ENCODE results near the gene RALGAPA1.

RALGAPA1 gene

DNA sequence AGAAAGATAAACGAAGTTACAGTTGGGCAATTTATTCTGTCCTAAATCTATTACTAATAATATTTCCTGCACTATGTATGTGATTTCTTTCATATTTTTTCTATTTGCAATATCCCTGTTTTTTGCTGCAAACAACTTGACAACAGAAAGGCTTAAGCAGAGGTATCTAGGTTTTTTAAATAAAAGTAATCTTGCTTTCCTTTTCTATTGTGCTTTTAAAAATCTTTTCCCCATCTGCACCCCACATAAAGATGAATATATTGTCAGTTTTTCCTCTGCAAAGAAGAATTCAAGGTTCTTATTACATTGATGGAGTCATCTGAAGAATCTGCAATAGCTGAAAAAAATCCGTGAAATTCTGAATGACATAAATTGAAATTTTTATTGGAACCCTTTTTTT lies 502 bp upstream of the RALGAPA1 start:
- CTCF ChIA-PET, result interaction anchor here (1.5 kb wide), 1 partner anchor 9 kb away, joined by 9 read pairs; no protein-coding TSS in a partner anchor
- no peak for DNase-seq (ENCODE audit: extremely low spot score)
- TF ChIP-seq FOXA1 (IDR thresholded peaks at IDR 0.05) (no peak), LEF1 (IDR thresholded peaks at IDR 0.05; ENCODE audit: borderline replicate concordance) (no peak), ARNT (IDR thresholded peaks at IDR 0.05) (no peak), TARDBP (IDR thresholded peaks at IDR 0.05) (no peak), CTBP1 (IDR thresholded peaks at IDR 0.05; ENCODE audit: borderline replicate concordance) (no peak), BHLHE40 (IDR thresholded peaks at IDR 0.05; ENCODE audit: borderline replicate concordance) (no peak), NFRKB (IDR thresholded peaks at IDR 0.05) (no peak), SUZ12 (IDR thresholded peaks at IDR 0.05) (no peak), L3MBTL2 (conservative IDR thresholded peaks at IDR 0.05) (no peak), HDGF (IDR thresholded peaks at IDR 0.05; ENCODE audit: borderline replicate concordance) (no peak), SP1 (IDR thresholded peaks at IDR 0.05) (no peak), FOXK2 (IDR thresholded peaks at IDR 0.05) (no peak), ELF4 (IDR thresholded peaks at IDR 0.05) (no peak), ZNF384 (IDR thresholded peaks at IDR 0.05) (no peak), FOXM1 (IDR thresholded peaks at IDR 0.05; ENCODE audit: borderline replicate concordance) (no peak)
- TF ChIP-seq, protein P1, sequence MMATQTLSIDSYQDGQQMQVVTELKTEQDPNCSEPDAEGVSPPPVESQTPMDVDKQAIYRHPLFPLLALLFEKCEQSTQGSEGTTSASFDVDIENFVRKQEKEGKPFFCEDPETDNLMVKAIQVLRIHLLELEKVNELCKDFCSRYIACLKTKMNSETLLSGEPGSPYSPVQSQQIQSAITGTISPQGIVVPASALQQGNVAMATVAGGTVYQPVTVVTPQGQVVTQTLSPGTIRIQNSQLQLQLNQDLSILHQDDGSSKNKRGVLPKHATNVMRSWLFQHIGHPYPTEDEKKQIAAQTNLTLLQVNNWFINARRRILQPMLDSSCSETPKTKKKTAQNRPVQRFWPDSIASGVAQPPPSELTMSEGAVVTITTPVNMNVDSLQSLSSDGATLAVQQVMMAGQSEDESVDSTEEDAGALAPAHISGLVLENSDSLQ (IDR thresholded peaks at IDR 0.05), result no peak
- POLR2A ChIA-PET, result interaction anchor here (1.0 to 2.0 kb wide), 3 partner anchors 9 to 511 kb away, joined by 5 to 9 read pairs (median 7); partner anchors contain the start of genes BRMS1L and MBIP

DNA sequence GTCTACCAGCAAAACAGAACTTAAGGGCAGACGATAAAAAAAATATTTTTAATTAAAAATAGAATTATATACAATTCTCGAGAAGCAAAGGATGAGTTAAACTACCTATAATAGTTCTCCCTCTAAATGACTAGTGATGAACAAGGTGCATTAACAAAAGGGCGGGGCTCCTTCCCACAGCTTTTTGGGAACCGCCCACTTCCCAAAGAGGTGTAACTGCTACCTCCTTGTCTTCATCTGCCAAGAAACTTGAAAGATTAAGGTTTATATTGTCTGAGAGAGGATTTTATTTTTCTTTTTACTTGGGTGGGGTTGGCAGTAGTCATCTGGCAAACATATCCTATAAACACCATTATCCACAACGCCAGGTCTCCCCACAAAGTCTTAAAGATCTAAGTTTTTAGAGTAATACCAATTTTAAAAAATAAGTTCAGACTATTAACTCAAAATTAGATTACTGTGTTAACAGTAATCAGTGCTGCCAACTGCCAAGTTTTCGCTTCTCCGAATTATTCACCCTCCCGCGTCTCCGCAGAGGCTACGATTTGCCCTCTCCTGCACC lies 938 bp downstream of the RALGAPA1 start:
- DNase-seq (ENCODE audit: extremely low spot score), result peak; percentile 12
- ChIA-PET CTCF (interaction anchor here (1.6 kb wide), 1 partner anchor 14 kb away, joined by 6 read pairs; no protein-coding TSS in a partner anchor), POLR2A (interaction anchor here (3.5 kb wide), 1 partner anchor 18 kb away, joined by 22 read pairs; the partner anchor contains the start of gene BRMS1L)
- no peak for TF ChIP-seq BHLHE40 (IDR thresholded peaks at IDR 0.05; ENCODE audit: borderline replicate concordance)

DNA sequence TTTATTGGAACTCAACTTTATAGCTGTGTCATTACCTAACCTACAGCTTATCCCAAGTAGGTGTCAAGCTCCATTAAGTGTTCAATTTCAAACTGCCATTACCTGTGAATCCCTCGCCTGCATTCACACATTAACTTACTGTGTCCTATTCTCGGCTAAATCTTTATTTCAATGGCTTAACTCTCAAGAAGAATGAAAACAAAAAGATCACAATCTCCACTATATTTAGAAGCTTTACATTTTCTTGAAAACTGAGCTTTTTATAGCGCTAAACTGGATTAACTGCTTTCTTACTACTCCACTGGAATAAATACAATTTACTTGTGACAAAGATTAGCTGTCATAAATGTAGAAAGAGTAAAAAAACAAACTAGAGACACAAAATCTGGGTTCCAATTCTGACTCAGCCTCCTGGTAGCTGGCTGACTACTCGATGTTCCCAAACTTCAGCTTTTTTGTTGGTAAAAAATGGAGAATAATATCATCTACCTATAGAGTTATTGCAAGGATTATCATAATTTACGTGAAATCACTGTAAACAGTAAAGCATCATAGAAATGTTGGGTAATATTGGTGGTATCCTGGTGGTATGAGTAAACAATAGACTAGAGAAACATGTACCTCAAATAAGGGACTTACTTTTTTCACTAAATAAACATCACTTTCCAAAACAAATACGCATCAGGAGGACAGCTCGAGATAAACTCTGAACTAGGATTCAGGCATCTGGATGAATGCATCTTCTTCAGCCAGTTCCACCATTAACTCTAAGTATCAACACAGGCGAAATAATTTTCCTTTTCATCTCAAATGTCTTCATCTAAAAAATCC lies 1.7 kb downstream of the RALGAPA1 start:
- ChIA-PET POLR2A (interaction anchor here (3.5 kb wide), 1 partner anchor 19 kb away, joined by 22 read pairs; the partner anchor contains the start of gene BRMS1L), CTCF (interaction anchor here (1.1 to 1.6 kb wide), 2 partner anchors 9 to 15 kb away, joined by 5 to 6 read pairs; no protein-coding TSS in a partner anchor)
- DNase-seq (ENCODE audit: extremely low spot score), result no peak

DNA sequence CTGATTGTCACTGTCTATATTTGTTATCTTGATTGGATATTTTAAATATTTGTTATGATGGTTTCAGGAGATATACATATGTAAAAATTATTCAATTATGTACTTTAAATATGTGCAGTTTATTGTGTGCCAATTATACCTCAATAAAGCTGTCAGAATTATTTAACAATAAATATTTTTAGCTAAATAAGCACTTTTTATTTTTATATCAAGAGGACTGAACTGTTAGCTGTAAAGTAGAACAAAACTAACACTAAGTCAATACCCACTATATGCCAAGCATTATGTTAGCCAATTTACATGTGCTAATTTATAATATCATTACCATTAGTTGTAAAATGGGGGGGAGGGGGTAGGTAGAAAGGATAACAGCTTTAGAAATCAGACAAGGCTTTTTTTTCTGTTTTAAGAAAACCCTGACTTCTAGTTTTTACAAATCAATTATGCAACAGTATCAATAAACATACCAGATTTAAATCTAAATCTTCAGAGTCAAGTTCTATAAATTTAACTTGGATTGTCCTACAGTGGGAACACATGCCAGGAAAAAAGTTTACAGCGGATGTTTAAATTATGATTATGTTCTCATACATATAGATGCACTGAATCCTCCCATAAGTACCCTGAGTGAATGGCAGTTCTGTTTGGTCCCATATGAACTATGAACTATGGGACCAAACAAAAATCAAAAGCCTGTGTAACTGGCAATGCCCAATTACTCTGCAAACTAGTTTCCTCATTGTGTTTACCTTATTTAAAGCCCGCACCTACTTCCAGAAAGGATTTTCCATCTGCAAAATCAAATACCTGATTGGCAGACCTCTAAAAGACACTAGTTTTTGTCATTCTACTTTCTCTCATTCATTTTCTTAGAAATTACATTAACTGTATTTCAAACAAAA lies 2.8 kb downstream of the RALGAPA1 start:
- DNase-seq (ENCODE audit: extremely low spot score), result no peak
- TF ChIP-seq FOXK2 (IDR thresholded peaks at IDR 0.05) (no peak), SP1 (IDR thresholded peaks at IDR 0.05) (no peak), FOXM1 (IDR thresholded peaks at IDR 0.05; ENCODE audit: borderline replicate concordance) (no peak), FOXA1 (IDR thresholded peaks at IDR 0.05) (no peak), LEF1 (IDR thresholded peaks at IDR 0.05; ENCODE audit: borderline replicate concordance) (no peak), NFRKB (IDR thresholded peaks at IDR 0.05) (no peak), ELF4 (IDR thresholded peaks at IDR 0.05) (no peak), ARNT (IDR thresholded peaks at IDR 0.05) (no peak), L3MBTL2 (conservative IDR thresholded peaks at IDR 0.05) (no peak), BHLHE40 (IDR thresholded peaks at IDR 0.05; ENCODE audit: borderline replicate concordance) (no peak), TARDBP (IDR thresholded peaks at IDR 0.05) (no peak), SUZ12 (IDR thresholded peaks at IDR 0.05) (no peak), ZNF384 (IDR thresholded peaks at IDR 0.05) (no peak), HDGF (IDR thresholded peaks at IDR 0.05; ENCODE audit: borderline replicate concordance) (no peak), CTBP1 (IDR thresholded peaks at IDR 0.05; ENCODE audit: borderline replicate concordance) (no peak)
- TF ChIP-seq, protein P1 (IDR thresholded peaks at IDR 0.05), result no peak
- ChIA-PET POLR2A (interaction anchor here (3.5 kb wide), 1 partner anchor 20 kb away, joined by 22 read pairs; the partner anchor contains the start of gene BRMS1L), CTCF (interaction anchor here (0.6 to 1.6 kb wide), 3 partner anchors 11 to 16 kb away, joined by 5 to 6 read pairs (median 6); no protein-coding TSS in a partner anchor)

More for the DNA sequence above, 1.7 kb downstream of the RALGAPA1 start:
- TF ChIP-seq HDGF (IDR thresholded peaks at IDR 0.05; ENCODE audit: borderline replicate concordance) (no peak), SUZ12 (IDR thresholded peaks at IDR 0.05) (no peak), NFRKB (IDR thresholded peaks at IDR 0.05) (no peak)

DNA sequence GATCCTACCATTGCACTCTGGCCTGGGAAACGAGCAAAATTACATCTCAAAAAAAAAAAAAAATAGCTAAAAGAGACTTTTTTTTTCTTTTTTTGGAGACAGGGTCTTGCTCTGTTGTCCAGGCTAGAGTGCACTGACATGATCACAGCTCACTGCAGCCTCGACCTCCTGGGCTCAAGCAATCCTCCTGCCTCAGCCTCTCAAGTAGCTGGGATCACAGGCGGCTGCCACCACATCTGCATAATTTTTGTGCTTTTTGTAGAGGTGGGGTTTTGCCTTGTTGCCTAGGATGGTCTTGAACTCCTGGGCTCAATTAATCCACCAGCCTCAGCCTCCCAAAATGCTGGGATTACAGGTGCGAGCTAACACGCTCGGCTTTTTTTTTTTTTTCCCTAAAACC lies 11.3 kb downstream of the RALGAPA1 start:
- TF ChIP-seq SUZ12 (IDR thresholded peaks at IDR 0.05) (no peak), TARDBP (IDR thresholded peaks at IDR 0.05) (no peak), HDGF (IDR thresholded peaks at IDR 0.05; ENCODE audit: borderline replicate concordance) (no peak), L3MBTL2 (conservative IDR thresholded peaks at IDR 0.05) (no peak), ARNT (IDR thresholded peaks at IDR 0.05) (no peak), SP1 (IDR thresholded peaks at IDR 0.05) (no peak)
- TF ChIP-seq, protein P1 (IDR thresholded peaks at IDR 0.05), result no peak
- ChIA-PET POLR2A (interaction anchor here (0.7 kb wide), 1 partner anchor 29 kb away, joined by 3 read pairs; no protein-coding TSS in a partner anchor), CTCF (no interaction called here)
- DNase-seq (ENCODE audit: extremely low spot score), result no peak

All from HEK293T (cell line).